22Rv1 (cell line): ENCODE measurements around the gene IGFALS.

Source experiments
- CTCF ChIP-seq: fragments of 450-650 bp; IDR thresholded peaks from 2 replicates; pipeline ENCODE4 v1.5.1; 2017; ENCODE audit warnings: mild to moderate bottlenecking
- ZFX ChIP-seq: fragments of 450-650 bp; IDR thresholded peaks from 2 replicates; pipeline ENCODE4 v1.6.1; 2017; ENCODE audit warnings: antibody characterized with exemption, borderline replicate concordance

GRCh38 chr16:1771864-1772361 is 21.6 kb downstream of the IGFALS start:
- TF ChIP-seq CTCF (no peak), ZFX (no peak)
